Measurements from ENCODE around the gene RAD21L1.

Gene RAD21L1

DNA sequence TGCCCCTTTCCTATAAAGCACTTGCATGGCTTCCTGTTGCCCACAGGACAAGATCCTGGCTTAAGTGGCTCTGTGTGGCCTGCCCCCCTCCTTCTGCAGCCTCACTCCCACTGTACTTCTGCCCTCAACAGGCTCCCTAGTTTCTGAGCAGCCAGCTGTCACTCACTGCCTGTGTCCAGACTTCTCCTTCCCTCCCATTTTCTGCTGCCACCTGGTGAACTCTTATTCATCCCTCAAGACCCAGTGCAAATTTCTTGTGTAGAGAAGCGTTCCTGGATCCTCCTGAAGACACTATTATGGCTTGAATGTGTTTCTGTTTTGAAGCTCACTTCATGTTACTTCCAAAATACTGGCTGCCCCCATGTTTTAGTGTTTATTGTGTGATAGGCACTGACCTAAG is 66.8 kb downstream of the RAD21L1 start:
- TF ChIP-seq, protein P1, sequence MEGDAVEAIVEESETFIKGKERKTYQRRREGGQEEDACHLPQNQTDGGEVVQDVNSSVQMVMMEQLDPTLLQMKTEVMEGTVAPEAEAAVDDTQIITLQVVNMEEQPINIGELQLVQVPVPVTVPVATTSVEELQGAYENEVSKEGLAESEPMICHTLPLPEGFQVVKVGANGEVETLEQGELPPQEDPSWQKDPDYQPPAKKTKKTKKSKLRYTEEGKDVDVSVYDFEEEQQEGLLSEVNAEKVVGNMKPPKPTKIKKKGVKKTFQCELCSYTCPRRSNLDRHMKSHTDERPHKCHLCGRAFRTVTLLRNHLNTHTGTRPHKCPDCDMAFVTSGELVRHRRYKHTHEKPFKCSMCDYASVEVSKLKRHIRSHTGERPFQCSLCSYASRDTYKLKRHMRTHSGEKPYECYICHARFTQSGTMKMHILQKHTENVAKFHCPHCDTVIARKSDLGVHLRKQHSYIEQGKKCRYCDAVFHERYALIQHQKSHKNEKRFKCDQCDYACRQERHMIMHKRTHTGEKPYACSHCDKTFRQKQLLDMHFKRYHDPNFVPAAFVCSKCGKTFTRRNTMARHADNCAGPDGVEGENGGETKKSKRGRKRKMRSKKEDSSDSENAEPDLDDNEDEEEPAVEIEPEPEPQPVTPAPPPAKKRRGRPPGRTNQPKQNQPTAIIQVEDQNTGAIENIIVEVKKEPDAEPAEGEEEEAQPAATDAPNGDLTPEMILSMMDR (IDR thresholded peaks at IDR 0.05; ENCODE audit: insufficient read depth, low read length, missing control alignments) = no peak
- no peak for DNase-seq (ENCODE audit: low read depth, low spot score)
- CTCF ChIA-PET = interaction anchor here (1.1 kb wide), 1 partner anchor 20 kb away, joined by 4 read pairs; no protein-coding TSS in a partner anchor
- H3K4me3 ChIP-seq (ENCODE audit: low read depth, low read length) = no peak overlapping the region
- POLR2A ChIA-PET = no interaction called here

DNA sequence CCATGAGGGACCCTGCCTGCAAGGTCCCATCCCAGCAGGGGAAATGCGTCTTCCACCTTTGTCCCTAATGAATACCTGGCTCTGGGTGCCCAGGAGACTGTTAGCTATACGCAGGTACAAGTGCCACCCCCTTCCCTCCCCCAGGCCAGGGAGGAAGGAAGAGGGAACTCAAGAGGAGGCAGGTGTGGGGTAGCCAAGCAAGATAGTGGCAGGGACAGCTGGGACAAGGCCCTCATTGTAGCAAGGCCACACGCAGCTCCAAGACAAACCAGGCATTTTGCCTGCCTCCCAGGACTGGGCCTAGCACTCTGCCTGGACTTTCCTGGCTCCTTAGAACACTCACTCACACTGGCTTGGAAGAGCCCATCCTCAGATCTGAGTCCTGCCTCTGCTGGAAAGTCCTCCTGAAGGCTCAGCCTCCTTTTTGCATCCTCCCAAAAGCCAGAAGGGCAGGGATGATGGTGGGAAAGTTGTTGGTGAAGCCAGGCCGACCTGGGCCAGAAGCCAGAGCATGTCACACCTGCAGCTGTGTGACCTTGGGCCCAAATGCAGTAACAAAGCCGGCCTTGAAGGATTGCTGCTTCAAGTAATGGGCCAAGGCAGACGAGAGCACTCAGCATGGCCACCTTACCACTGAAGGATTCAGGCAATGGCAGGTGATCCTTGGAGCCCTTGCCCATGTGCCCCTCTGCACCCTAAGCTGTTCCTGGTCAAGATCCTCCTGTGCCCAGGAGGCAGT is 68.0 kb downstream of the RAD21L1 start:
- POLR2A ChIA-PET = no interaction called here
- CTCF ChIA-PET = no interaction called here
- DNase-seq (ENCODE audit: low read depth, low spot score) = no peak
- TF ChIP-seq, protein P1 (IDR thresholded peaks at IDR 0.05; ENCODE audit: insufficient read depth, low read length, missing control alignments) = no peak
- no peak overlapping the region for H3K4me3 ChIP-seq (ENCODE audit: low read depth, low read length)

DNA sequence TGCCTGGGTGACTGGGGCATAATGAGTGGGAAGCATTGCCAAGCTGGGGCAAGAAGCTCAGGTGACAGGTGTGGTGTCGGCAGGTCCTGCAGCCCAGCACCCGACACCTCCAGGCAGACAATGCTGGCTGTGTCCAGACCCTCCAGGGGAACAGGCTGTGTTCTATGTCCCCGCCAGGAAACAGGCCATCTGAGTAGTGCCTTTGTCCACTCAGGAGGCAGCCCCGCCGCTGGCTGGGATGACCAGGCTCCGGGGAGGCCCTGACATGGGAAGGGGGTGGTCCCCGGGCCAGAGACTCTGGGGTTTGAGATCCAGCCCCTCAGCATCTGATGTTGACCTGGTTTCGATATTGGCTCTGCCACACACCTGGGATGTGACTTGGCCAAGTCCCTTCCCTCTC is 68.7 kb downstream of the RAD21L1 start:
- H3K4me3 ChIP-seq (ENCODE audit: low read depth, low read length) = no peak overlapping the region
- DNase-seq (ENCODE audit: low read depth, low spot score) = no peak
- CTCF ChIA-PET = no interaction called here
- POLR2A ChIA-PET = no interaction called here
- TF ChIP-seq, protein P1 (IDR thresholded peaks at IDR 0.05; ENCODE audit: insufficient read depth, low read length, missing control alignments) = no peak

DNA sequence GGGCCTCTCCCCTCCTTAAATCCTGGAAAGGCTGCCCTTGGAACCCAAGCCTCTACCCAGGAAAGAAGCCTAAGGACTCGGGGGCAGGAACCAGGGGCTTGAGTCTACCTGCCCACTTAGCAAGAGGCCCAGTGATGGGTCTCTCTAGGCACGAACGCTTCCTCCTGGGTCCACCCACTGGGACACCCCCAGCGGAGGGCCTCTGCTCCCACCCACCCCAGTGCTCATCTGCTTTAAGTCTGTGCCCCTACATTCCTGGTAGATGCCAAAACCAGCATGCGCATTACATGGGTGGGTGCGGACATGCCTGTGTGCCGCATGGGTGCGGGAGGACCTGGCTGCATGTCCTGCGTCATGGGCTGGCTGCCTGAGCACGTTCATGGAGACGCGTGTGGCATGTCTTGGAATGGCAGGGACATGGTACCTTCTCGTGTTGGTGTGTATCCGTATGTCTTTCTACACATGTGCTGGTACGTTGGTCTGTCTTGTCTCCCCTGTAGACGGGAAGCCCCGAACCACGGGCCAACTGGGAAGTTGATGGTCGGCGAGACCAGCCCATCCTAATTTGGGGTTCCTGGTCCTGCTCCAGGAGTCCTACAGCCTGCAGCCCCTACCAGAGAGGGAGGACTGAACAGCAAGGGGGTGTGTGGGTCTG is 69.6 kb downstream of the RAD21L1 start:
- TF ChIP-seq, protein P1 (IDR thresholded peaks at IDR 0.05; ENCODE audit: insufficient read depth, low read length, missing control alignments) = no peak
- POLR2A ChIA-PET = no interaction called here
- CTCF ChIA-PET = no interaction called here
- no peak for DNase-seq (ENCODE audit: low read depth, low spot score)
- no peak overlapping the region for H3K4me3 ChIP-seq (ENCODE audit: low read depth, low read length)

GRCh38 chr20:1296117-1296610 is 70.3 kb downstream of the RAD21L1 start:
- ChIA-PET CTCF (no interaction called here), POLR2A (no interaction called here)
- no peak overlapping the region for H3K4me3 ChIP-seq (ENCODE audit: low read depth, low read length)
- TF ChIP-seq, protein P1 (IDR thresholded peaks at IDR 0.05; ENCODE audit: insufficient read depth, low read length, missing control alignments) = no peak
- DNase-seq (ENCODE audit: low read depth, low spot score) = no peak

DNA sequence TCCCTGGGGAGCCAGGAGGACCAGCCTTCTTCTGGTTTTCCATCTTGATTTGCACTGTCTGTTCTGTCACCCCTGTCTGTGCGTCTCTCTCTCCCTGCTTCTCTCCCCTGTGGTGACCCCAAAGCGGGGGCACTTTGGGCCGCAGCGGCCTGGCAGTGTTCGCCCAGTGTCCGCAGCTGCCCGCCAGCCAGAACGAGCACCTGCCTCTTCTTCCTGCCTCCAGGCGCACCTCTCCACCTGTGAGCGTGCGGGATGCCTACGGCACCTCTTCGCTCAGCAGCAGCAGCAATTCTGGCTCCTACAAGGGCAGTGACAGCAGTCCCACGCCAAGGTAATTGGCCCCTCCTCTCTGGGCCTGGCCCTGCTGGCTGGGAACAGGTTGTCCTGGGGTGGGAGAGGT is 71.1 kb downstream of the RAD21L1 start:
- POLR2A ChIA-PET = no interaction called here
- TF ChIP-seq, protein P1 (IDR thresholded peaks at IDR 0.05; ENCODE audit: insufficient read depth, low read length, missing control alignments) = no peak
- DNase-seq (ENCODE audit: low read depth, low spot score) = no peak
- CTCF ChIA-PET = interaction anchor here (2.6 kb wide), 1 partner anchor 16 kb away, joined by 13 read pairs; no protein-coding TSS in a partner anchor
- no peak overlapping the region for H3K4me3 ChIP-seq (ENCODE audit: low read depth, low read length)

All from AG04449 (cell line).